DMS53 treated with DMSO at 0.1 percent for 48 hours (cell line): Measurements from ENCODE around the gene SHMT1.
"Not testable (repeated sequence)": the region's sequence is repeated elsewhere in the genome, so short reads cannot be mapped to it uniquely, and the experiment has no call there.

Source experiments
- DNase-seq: peaks from one replicate; lab custom pipeline; 2025; ENCODE audit not compliant: unreplicated experiment; lab: John Stamatoyannopoulos, UW

Gene SHMT1

GRCh38 chr17:18363101-18364049, at the start of gene SHMT1:
Gene SHMT1, minus strand, starts transcription at chr17:18363550. Its CDS starts 7,569 bp downstream, at chr17:18355981.
- DNase-seq = peak; percentile 80

DNA sequence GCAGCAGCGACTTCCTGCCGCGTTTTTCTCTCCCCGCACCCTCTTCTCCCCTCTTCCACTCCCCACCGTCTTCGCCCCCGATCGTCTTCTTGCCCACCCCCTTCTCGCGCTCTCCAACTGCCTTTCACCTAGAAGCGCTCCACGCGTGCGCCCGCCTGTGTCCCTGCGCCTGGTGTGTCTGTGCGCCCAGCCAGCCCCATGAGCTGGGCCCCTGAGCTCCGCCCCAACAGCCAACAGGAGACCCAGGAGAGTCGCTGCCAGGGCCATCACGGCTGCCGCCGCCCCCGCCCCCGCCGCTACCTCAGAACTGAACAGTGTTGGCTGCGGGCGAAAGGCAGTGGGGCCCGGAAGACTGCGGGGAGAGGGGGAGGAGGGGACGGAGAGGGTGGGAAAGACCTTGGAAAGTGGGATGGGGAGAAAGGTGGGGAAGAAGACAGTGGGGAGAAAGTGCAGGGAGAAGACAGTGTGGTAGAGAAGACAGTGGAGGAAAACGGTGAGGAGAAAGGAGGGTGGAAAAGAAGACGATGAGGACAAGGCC, 48.7 kb upstream of the SHMT1 start:
- not testable (repeated sequence) for DNase-seq

- not testable (repeated sequence) for DNase-seq
Measured at GRCh38 chr17:18411377-18411864, 48.1 kb upstream of the SHMT1 start.

GRCh38 chr17:18410736-18411135, 47.4 kb upstream of the SHMT1 start:
- DNase-seq = not testable (repeated sequence)

DNA sequence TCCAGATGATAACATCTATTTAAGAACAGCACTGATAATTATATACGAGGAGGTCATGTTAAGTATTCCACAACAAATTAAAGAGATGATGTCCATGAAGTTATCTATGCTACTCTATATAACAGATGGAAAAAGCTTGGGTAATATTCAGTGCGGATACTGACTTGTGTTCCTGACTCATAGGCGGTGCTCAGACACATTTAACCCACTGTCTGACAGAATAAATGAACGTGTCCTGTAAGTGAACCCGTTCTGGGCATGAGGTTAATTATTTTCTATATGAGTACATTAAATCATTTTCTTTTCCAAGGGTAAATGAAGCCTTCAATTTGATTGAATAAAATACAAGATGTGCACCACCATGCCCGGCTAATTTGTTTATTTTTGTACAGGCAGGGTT, 46.0 kb upstream of the SHMT1 start:
- not testable (repeated sequence) for DNase-seq

DNA sequence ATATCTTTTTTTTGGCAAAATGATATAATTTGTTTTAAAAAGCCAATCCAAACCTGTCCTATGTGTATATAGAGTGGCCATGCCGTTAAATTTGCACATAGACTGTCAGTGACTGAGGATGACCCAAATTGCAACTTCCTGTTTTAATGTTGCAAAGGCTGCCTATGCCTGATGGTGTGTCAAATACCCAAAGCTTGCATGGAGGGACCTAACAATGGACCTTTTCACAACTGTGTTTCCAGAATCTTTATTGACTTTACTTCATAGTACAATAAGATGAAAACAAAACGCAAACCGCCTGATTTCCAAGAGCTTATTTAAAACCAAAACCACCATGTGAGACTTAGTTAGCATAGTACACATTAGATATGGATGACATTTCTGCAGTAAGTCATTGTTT, 45.6 kb upstream of the SHMT1 start:
- DNase-seq = not testable (repeated sequence)

- DNase-seq = not testable (repeated sequence)
Measured at GRCh38 chr17:18403604-18404003, 40.3 kb upstream of the SHMT1 start.

DNA sequence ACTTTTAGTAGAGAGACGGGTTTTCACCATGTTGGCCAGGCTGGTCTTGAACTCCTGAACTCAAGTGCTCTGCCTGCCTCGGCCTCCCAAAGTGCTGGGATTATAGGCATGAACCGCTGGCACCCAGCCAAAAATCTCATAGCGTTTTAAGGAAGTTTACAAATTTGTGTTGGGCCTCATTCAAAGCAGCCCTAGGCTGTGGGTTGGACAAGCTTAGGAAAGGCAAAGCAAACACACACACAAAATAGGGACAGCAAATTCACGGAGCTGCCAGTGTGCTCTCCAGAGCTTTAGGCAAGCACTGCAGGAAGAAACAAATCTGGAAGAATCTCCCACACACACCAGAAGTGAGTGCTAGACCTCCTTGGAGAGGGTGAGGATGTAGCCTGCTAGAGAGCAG, 39.8 kb upstream of the SHMT1 start:
- DNase-seq = not testable (repeated sequence)

GRCh38 chr17:18401872-18402590, 38.7 kb upstream of the SHMT1 start:
- DNase-seq = not testable (repeated sequence)

- DNase-seq = not testable (repeated sequence)
Measured at GRCh38 chr17:18388728-18389127, 25.4 kb upstream of the SHMT1 start.

DNA sequence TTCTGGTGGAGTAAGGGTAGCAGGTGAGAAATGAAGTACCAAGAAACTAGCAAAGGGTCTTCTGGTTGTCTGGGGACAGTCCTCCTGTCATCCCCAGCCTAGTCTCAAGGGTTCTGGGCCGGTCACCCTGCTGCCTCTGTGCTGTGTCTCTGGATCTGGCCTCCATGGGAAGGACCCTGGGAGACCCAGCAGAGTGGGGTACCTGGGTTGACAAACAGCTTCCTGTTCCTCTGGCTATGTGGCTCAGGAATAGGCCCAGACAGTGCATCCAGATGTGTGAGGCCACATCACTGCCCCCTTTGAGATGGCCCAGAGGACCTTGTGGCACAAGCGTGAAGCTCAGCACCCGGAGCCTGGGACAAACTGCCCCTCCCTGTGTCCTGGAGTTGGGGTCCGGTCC, 24.9 kb upstream of the SHMT1 start:
- not testable (repeated sequence) for DNase-seq

DNA sequence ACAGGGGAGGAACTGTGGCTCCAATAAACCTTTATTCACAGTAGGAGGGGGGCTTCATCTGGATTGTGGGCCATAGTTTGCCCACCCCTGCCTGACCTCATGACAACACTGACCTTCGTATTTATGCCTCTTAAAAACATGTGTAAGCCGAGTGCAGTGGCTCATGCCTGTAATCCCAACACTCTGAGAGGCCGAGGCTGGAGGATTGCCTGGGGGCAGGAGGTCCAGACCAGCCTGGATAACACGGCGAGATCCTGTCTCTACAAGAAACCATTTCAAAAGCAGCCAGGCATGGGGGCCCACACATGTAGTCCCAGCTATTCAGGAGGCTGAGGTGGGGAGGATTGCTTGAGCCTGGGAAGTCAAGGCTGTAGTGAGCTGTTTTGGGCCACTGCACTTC, 24.2 kb upstream of the SHMT1 start:
- DNase-seq = not testable (repeated sequence)

GRCh38 chr17:18384271-18384670, 20.9 kb upstream of the SHMT1 start:
- not testable (repeated sequence) for DNase-seq

GRCh38 chr17:18383079-18383481, 19.7 kb upstream of the SHMT1 start:
- not testable (repeated sequence) for DNase-seq

GRCh38 chr17:18382441-18383078, 19.2 kb upstream of the SHMT1 start:
- DNase-seq = no peak

DNA sequence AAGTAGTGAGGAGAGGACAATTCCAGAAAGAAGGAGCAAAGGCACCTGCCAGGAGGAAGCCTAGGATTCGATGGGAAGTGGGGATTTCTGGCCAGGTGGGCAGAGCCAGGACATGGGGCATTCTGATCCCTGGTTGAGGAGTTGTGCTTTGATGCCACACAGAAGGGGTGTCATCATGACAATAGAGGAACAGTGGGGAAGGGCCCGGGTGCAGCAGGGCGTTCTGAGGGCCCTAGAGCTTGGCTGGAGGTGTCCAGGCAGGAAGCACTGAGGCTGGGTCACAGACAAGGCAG, 18.5 kb upstream of the SHMT1 start:
- no peak for DNase-seq

DNA sequence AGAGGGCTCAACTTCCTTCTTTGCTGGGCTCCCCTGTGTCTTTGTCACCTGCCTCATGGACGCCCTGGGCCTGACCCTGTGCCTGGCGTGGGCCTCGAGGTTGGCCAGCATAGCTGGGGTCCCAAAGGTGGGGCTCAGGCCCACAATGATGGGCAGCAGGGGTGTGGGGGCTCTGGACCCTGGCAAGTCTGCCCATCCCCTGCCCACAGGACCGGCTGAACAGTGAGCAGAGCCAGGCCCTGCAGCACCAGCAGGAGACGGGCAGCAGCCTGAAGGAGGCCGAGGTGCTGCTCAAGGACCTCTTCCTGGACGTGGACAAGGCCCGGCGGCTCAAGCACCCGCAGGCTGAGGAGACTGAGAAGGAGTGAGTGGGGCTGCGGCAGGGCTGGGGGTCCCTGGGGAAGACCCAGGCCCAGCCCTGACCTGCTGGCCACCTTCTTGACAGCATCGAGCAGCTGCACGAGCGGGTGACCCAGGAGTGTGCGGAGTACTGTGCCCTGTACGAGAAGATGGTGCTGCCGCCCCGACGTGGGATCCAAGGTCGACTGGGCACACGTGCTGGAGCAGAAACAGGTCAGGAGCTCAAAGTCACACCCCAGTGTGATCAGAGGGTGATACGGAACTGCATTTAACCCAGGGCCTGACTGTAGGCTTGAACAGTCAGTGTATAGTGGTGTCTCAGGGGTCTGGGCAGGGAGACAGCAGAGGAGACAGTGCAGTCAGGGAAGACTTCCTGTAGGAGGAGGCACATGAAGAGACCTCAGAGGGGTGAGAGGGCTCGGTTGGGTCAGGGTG, 18.0 kb upstream of the SHMT1 start:
- DNase-seq = no peak

DNA sequence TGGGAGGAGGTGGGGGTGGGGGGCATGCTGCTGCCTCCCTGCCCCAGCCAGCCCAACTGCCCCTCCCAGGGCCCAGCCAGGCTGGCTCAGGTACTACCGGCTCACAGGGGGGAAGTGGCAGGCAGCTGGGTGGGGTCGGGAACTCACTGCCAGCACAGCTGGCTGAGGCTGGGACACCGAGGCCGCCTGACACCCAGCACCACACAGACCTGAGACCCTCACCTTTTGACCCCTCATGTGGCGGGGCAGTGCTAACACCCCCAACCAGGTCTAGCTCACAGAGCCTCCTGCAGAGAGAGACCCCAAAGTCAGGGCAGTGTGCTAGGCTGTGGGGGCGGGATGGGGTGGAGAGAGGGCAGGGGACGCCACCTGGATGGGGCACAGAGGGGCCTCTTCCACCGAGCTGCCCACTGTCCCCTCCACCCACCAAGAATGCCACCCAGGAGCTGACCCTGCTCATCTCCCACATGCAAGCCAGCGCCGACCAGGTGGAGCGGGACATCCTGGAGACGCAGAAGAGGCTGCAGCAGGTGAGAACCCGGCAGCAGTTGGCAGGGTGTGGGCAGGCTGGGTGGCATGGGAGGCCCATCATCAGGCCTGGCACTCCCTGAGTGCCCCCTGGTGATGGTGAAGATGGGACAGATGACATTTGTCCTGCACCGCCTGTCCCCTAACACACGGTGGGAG, 17.3 kb upstream of the SHMT1 start:
- DNase-seq = no peak

DNA sequence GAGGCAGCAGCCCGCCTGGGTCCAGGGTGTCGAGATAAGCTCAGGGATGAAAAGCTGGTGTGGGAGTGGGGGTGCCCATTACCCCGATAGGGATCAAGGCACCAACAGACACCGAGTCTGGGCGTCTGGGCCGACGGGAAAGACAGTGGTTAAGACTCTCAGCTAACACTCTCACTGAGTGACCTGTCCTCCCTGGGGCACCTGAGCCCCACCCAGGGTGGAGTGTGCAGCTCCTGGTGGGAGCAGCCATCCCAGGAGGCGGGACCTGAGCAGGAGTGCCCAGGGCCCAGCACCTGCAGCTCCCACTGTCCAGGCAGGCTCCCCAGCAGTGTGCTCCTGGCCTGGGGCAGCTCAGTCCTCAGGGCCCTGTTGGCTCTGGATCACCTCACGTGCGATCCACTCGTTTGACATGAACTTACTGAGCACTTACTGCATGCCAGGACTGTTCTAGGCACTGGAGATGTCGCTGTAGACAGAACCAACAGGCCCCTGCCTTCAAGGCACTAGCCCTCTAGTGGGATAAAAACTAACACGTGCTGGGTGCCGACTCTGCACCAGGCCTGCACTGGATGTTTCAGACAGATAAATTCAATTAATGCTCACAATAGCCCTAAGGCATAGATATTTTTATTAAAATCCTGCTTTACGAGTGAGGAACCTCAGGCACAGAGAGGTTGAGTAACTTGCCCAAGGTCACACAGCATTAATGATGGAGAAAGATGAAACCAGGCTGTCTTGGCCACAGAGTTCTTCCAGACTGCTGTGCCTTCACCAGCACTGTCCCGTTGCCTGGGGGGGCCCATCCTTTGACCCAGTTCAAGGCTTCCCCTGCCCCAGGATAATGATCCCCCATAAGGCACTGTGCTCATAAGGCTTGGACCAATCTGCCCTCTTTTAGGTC, 16.1 kb upstream of the SHMT1 start:
- no peak for DNase-seq
